ENCODE measurements around the gene DLG1. TPM values are rescaled to one million over a fixed set of nuclear protein-coding genes. Genes with fewer than 3 reads are reported as not detected.

DLG1 gene
- polyA plus RNA-seq, 1 donor from 2014 or later = 43.9 TPM

DNA sequence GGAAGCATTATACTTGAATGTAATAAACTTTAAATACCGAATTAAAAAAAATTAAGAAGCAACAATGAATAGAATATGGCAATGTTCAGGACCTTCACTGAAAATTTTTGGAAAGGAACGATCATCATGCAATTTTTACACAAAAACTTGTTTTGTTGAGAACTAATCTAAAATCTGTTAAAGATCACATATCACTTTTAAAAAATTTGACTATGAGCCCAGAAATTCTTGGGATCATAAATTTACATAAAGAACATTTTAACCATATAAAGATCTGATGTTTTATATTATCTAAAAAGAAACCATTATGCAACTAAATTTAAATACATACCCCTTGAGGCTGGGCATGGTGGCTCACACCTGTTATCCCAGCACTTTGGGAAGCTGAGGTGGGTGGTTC, 192.6 kb downstream of the DLG1 start:
- Histone ChIP-seq H4K20me1 (ENCODE audit: insufficient read depth) (no peaks in the 10 kb centered on the region), H3K27ac (ENCODE audit: low read length) (no peak overlapping the region)

DNA sequence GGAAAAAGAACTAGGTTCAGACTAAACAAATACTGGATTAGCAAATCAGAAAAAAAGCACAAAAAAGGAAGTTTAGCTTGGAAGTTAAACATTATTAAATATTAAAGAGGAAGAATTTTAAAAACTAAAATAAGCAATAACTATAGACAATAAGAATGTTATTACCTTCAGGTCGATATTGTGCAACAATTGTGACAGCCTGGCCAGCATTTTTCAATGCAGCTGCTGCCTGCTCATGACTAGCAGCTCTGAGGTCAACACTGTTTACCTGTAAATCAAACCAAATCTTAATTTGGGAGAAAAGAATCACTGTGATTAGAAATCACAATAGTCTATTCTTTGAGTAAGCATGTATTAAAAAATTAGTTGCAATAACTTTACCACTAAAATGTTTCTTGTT, 193.7 kb downstream of the DLG1 start:
- Histone ChIP-seq H3K27me3 (ENCODE audit: insufficient read depth, low read depth, low read length) (no peaks in the 10 kb centered on the region), H3K36me3 (ENCODE audit: insufficient read depth, low read length) (no peaks in the 10 kb centered on the region), H3K4me2 (ENCODE audit: low read length) (no peak overlapping the region), H2AFZ (ENCODE audit: low read depth, low read length) (no peak overlapping the region), H3K4me3 (ENCODE audit: low read length) (no peak overlapping the region), H4K20me1 (ENCODE audit: insufficient read depth) (no peaks in the 10 kb centered on the region), H3K9me3 (ENCODE audit: low read length) (no peaks in the 10 kb centered on the region), H3K27ac (ENCODE audit: low read length) (no peak overlapping the region), H3F3A (ENCODE audit: insufficient read depth, low read length, poor library complexity, severe bottlenecking) (no peaks in the 10 kb centered on the region), H3K9me2 (ENCODE audit: insufficient read depth, low read length) (no peaks in the 10 kb centered on the region), H3K79me2 (replicated peaks; ENCODE audit: insufficient read depth, low read length) (no peaks in the 10 kb centered on the region), H3K9ac (ENCODE audit: low read length) (no peak overlapping the region)
- TF ChIP-seq POLR2AphosphoS5 (IDR thresholded peaks at IDR 0.05) = no peak
- TF ChIP-seq MXI1 (conservative IDR thresholded peaks at IDR 0.05; ENCODE audit: poor library complexity, severe bottlenecking) = no peak
- TF ChIP-seq, protein P1, sequence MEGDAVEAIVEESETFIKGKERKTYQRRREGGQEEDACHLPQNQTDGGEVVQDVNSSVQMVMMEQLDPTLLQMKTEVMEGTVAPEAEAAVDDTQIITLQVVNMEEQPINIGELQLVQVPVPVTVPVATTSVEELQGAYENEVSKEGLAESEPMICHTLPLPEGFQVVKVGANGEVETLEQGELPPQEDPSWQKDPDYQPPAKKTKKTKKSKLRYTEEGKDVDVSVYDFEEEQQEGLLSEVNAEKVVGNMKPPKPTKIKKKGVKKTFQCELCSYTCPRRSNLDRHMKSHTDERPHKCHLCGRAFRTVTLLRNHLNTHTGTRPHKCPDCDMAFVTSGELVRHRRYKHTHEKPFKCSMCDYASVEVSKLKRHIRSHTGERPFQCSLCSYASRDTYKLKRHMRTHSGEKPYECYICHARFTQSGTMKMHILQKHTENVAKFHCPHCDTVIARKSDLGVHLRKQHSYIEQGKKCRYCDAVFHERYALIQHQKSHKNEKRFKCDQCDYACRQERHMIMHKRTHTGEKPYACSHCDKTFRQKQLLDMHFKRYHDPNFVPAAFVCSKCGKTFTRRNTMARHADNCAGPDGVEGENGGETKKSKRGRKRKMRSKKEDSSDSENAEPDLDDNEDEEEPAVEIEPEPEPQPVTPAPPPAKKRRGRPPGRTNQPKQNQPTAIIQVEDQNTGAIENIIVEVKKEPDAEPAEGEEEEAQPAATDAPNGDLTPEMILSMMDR (IDR thresholded peaks at IDR 0.05; ENCODE audit: poor library complexity, severe bottlenecking) = no peak
- TF ChIP-seq RAD21 (conservative IDR thresholded peaks at IDR 0.05) = no peak
- TF ChIP-seq REST (IDR thresholded peaks at IDR 0.05; ENCODE audit: borderline replicate concordance) = no peak
- TF ChIP-seq EP300 (conservative IDR thresholded peaks at IDR 0.05; ENCODE audit: poor library complexity, severe bottlenecking) = no peak
- no peak for TF ChIP-seq TAF1 (IDR thresholded peaks at IDR 0.05; ENCODE audit: low read depth)
- no peak for TF ChIP-seq EZH2 (IDR thresholded peaks at IDR 0.05; ENCODE audit: borderline replicate concordance, insufficient read depth, low read length, poor library complexity, severe bottlenecking)
- TF ChIP-seq SMC3 (conservative IDR thresholded peaks at IDR 0.05; ENCODE audit: poor library complexity) = no peak

More for the DNA sequence above, 192.6 kb downstream of the DLG1 start:
- Histone ChIP-seq H3K4me2 (ENCODE audit: low read length) (no peak overlapping the region), H3K27me3 (ENCODE audit: insufficient read depth, low read depth, low read length) (no peaks in the 10 kb centered on the region), H2AFZ (ENCODE audit: low read depth, low read length) (no peak overlapping the region), H3K4me3 (ENCODE audit: low read length) (no peak overlapping the region), H3K9ac (ENCODE audit: low read length) (no peak overlapping the region), H3F3A (ENCODE audit: insufficient read depth, low read length, poor library complexity, severe bottlenecking) (no peaks in the 10 kb centered on the region), H3K79me2 (replicated peaks; ENCODE audit: insufficient read depth, low read length) (no peaks in the 10 kb centered on the region), H3K9me2 (ENCODE audit: insufficient read depth, low read length) (no peaks in the 10 kb centered on the region), H3K9me3 (ENCODE audit: low read length) (no peaks in the 10 kb centered on the region), H3K36me3 (ENCODE audit: insufficient read depth, low read length) (no peaks in the 10 kb centered on the region)
- TF ChIP-seq EZH2 (IDR thresholded peaks at IDR 0.05; ENCODE audit: borderline replicate concordance, insufficient read depth, low read length, poor library complexity, severe bottlenecking) (no peak), POLR2AphosphoS5 (IDR thresholded peaks at IDR 0.05) (no peak), RAD21 (conservative IDR thresholded peaks at IDR 0.05) (no peak), TAF1 (IDR thresholded peaks at IDR 0.05; ENCODE audit: low read depth) (no peak), REST (IDR thresholded peaks at IDR 0.05; ENCODE audit: borderline replicate concordance) (no peak)

All from neural cell (in vitro differentiated cells).